GM18907 (cell line): ENCODE results near the gene MBIP.

Experiments
- ATAC-seq: cut with Tn5 transposase; IDR thresholded peaks from one replicate; pipeline ENCODE4 v1.9.1; 2021; ENCODE audit warnings: mild to moderate bottlenecking, moderate library complexity; ENCODE audit not compliant: unreplicated experiment

MBIP gene

DNA sequence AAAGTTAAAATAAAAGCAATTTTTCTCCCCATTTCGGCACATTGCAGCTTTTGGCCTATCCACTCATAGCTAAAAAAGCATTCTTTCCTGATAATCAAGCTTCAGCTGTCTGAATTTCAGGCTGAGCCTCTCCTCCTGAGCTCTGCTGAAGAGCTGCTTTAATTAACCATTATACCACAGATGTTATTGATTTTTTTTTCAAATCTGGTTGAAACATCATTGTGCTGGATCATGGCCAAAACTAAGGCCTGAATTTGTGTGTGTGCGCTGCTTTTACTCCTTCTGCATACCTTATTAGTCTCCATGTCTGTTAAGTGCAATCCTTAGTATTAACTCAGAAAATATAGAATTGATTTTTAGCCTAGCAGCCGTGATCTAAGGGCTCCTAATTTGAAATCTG lies 52.3 kb downstream of the MBIP start:
- ATAC-seq: no peak

DNA sequence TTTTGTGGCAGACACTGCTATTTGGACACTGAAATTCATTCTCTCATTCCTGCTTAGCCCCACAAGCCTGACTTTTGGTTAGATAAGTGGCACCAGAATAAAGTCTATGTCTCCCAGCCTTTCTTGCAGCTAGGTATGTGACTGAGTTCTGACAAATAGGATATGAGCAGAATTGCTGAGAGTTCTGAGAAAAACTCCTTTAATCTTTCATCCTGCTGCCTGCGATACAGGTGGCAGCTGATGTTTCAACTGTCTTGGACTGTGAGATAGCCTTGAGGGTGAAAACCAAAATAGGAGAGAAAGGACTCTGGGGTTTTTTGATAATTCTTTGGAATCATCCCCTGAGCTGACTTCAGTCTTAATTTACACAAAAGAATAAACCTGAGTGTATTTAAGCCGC lies 55.8 kb downstream of the MBIP start:
- ATAC-seq: no peak

DNA sequence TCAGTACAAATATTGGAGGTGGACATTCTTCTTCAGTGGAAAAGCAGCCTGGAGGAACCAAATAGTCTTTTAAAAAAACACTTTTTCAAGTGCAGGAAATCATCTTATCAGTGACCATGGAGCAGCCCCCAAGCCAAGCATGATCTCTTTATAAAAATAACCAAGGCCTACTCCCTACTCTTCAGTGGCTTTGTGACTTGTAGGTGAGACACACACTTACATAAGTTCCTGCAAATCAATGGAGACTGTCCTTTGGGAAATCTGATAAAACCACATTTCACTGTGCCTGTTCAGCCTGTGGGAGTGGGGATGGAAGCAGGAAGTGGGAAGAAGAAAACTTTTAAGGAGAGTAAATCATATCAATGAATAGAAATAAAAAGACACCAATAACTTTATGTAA lies 56.3 kb downstream of the MBIP start:
- ATAC-seq: no peak

DNA sequence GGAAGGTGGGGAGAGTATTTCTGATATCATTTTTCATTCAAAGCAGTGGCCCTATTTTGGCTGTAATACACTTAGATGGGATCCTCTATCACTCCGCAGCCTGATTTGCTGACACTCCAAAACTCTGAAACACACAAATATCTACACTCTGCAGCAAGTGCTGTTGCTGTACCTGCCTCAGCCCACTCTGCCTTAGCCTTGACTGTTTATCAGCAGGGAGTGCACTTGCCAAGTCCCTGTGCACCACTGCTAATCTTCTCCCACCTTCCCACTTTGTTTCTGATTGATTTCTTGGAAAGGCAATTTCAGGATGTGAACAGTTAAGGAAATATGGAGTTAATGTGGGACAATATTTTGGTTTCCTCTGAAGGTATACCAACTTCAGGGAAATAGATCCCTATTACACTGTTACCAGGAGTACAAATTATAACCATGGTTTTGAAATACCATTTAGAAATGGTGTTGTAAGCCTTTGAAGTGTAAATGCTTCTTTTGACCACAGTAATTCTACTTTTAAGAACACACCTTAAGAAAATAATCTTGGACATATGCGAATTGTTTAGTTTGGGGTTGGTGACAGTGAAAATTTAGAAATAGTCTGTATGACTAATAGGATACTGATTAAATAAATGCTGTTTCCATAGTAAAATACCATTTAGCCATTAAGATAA lies 59.3 kb downstream of the MBIP start:
- ATAC-seq: no peak

DNA sequence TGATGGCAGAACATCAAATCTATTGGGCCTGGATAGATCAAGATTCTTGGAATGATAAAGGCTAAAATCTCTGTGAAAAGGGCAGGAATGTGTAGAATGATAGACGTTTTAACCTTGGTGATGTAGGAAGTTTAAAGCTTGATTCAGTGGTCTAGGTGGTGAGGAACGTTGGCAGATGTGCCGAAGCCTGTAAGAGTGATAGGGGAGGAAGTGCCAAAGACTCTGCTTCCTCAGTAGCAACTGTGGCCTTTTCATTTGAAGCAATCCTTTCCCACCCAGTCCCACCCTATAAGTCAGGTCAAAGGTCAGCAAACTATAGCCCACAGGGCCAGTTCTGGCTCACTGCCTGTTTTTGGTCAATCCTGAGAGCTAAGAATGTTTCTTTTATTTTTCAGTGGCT lies 62.2 kb downstream of the MBIP start:
- ATAC-seq: no peak

DNA sequence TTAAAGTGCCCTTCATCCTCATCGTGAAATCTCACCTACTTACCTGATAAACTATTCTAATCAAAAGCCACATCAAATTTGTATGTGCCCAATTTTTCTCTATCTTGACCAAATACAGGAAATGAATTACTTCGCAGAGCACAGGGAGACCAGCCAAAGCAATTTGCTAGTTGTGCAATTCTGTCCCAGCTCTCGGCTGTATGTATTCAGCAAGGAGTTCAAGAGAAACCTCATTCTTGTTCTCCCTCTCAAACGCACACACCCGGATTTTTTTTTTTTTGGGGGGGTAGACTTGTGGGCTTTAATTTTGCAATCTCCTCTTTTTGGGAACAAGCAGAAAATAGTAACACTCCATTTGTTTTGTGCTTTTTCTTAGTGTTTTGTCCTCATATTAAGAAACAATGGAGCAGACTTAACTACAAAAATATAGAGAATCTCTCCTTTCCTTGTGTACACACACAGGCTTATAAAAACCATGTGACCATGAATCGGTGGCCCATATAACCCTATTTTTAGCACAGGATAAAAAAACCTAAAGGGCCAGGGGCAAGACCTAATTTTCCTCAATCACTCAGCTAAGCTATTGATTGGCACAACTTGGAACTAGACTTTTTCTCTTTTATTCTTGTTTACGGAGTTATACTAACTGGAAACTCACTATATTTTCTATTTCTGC lies 64.2 kb downstream of the MBIP start:
- no peak for ATAC-seq

DNA sequence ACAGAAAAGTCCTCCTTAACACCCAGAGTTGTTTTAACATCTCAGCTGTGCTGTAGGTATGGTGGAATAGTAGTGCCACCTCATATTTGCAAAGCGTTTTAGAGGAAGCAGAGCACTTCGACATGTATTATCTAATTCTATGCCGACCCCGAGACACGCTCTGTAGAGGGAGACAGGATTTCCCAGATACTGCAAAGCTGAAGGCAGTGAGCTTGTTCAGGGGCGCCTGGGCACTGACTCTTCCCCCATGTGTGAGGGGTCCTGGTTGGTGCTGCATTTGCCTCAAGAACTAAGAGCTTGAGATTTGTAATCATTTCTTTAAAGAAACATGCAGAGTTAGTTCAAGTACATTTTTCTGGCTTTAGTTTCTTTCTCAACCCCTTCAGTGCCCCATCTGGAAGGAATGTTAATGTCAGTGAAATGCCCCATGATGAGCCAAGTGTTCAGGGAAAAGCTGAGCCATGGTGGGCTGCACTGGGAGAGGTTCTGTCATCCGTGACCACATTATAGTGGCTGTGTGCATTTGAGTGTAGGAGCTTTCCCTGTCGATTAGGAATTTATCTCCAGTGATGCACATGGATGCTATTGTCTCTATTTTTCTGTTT lies 66.3 kb downstream of the MBIP start:
- no peak for ATAC-seq
